Trophoblast cell (in vitro differentiated cells and primary cell): ENCODE results near the gene CAMSAP2.

Experiments
- DNase-seq, 2 donors: peaks; one replicate each; pipeline ENCODE4 v3.0.0-alpha.2; 2016
- H2AFZ ChIP-seq: 2 replicates; pipeline ENCODE4 v1.6.1; 2013; ENCODE audit warnings: low read length, moderate library complexity, mild to moderate bottlenecking; ENCODE audit not compliant: insufficient read depth, poor library complexity
- H2AK5ac ChIP-seq: 2 replicates; pipeline ENCODE4 v1.6.1; 2013; ENCODE audit warnings: mild to moderate bottlenecking, low read length
- H2BK120ac ChIP-seq: 2 replicates; pipeline ENCODE4 v1.6.1; 2013; ENCODE audit warnings: low read length, mild to moderate bottlenecking, moderate library complexity; ENCODE audit not compliant: insufficient read depth, poor library complexity
- H2BK12ac ChIP-seq: 2 replicates; pipeline ENCODE4 v1.6.1; 2013; ENCODE audit warnings: mild to moderate bottlenecking, low read length, moderate library complexity
- H2BK5ac ChIP-seq: 2 replicates; pipeline ENCODE4 v1.6.1; 2013; ENCODE audit warnings: low read length, low read depth, moderate library complexity, mild to moderate bottlenecking; ENCODE audit not compliant: poor library complexity
- H3K14ac ChIP-seq: 2 replicates; pipeline ENCODE4 v1.6.1; 2013; ENCODE audit warnings: mild to moderate bottlenecking, low read length
- H3K18ac ChIP-seq: 2 replicates; pipeline ENCODE4 v1.6.1; 2013; ENCODE audit warnings: mild to moderate bottlenecking, low read length
- H3K23ac ChIP-seq: 2 replicates; pipeline ENCODE4 v1.6.1; 2013; ENCODE audit warnings: low read length
- H3K27ac ChIP-seq: 2 replicates; pipeline ENCODE4 v1.5.1; 2013; ENCODE audit warnings: low read depth, mild to moderate bottlenecking, inconsistent platforms, low read length, moderate library complexity
- H3K27me3 ChIP-seq: 2 replicates; pipeline ENCODE4 v1.6.1; 2013; ENCODE audit warnings: inconsistent platforms, mild to moderate bottlenecking, low read length, moderate library complexity; ENCODE audit not compliant: insufficient read depth
- H3K36me3 ChIP-seq, 2 experiments: 1 replicate in 1 of 2; 2 replicates in 1 of 2; pipeline ENCODE4 v1.6.1; 2013; ENCODE audit warnings: low read length in 2 of 2, mild to moderate bottlenecking in 2 of 2, moderate library complexity in 1 of 2; ENCODE audit not compliant: insufficient read depth in 2 of 2, control insufficient read depth in 1 of 2
- H3K4ac ChIP-seq: 2 replicates; pipeline ENCODE4 v1.6.1; 2013; ENCODE audit warnings: low read depth, mild to moderate bottlenecking, low read length, moderate library complexity
- H3K4me1 ChIP-seq, 2 experiments: 1 replicate in 1 of 2; 2 replicates in 1 of 2; pipeline ENCODE4 v1.6.1; 2013; ENCODE audit warnings: low read length in 2 of 2, mild to moderate bottlenecking in 2 of 2, moderate library complexity in 1 of 2; ENCODE audit not compliant: insufficient read depth in 2 of 2, control insufficient read depth in 1 of 2
- H3K4me2 ChIP-seq: 2 replicates; pipeline ENCODE4 v1.6.1; 2013; ENCODE audit warnings: inconsistent platforms, mild to moderate bottlenecking, low read length, moderate library complexity
- H3K4me3 ChIP-seq: 2 replicates; pipeline ENCODE4 v1.5.1; 2013; ENCODE audit warnings: mild to moderate bottlenecking, low read depth, low read length, inconsistent platforms
- H3K79me1 ChIP-seq: one replicate; pipeline ENCODE4 v1.6.1; 2013; ENCODE audit warnings: low read length
- H3K79me2 ChIP-seq: 2 replicates; pipeline ENCODE4 v1.6.1; 2013; ENCODE audit warnings: low read length, mild to moderate bottlenecking; ENCODE audit not compliant: control insufficient read depth, insufficient read depth, poor library complexity
- H3K9ac ChIP-seq: 2 replicates; pipeline ENCODE4 v1.6.1; 2013; ENCODE audit warnings: mild to moderate bottlenecking, low read length
- H3K9me3 ChIP-seq: 2 replicates; pipeline ENCODE4 v1.6.1; 2013; ENCODE audit warnings: low read depth, mild to moderate bottlenecking, control low read depth, inconsistent platforms, low read length; ENCODE audit not compliant: insufficient read depth
- H4K12ac ChIP-seq: 2 replicates; pipeline ENCODE4 v1.6.1; 2013; ENCODE audit warnings: low read depth, mild to moderate bottlenecking, low read length, moderate library complexity
- H4K8ac ChIP-seq: 2 replicates; pipeline ENCODE4 v1.6.1; 2013; ENCODE audit warnings: low read depth, mild to moderate bottlenecking, low read length, moderate library complexity
- H4K91ac ChIP-seq: one replicate; pipeline ENCODE4 v1.6.1; 2013; ENCODE audit warnings: low read depth, mild to moderate bottlenecking, low read length, moderate library complexity
- WGBS: extraction: QIAGEN DNeasy Blood & Tissue Kit; methylation state at CpG from one replicate; pipeline ENCODE4 v1.1.7; 2013; ENCODE audit warnings: missing lambda C conversion rate; ENCODE audit not compliant: insufficient read length, insufficient coverage; ENCODE audit errors: extremely low coverage; 5-methylcytosine and 5-hydroxymethylcytosine counted together

CAMSAP2 gene

DNA sequence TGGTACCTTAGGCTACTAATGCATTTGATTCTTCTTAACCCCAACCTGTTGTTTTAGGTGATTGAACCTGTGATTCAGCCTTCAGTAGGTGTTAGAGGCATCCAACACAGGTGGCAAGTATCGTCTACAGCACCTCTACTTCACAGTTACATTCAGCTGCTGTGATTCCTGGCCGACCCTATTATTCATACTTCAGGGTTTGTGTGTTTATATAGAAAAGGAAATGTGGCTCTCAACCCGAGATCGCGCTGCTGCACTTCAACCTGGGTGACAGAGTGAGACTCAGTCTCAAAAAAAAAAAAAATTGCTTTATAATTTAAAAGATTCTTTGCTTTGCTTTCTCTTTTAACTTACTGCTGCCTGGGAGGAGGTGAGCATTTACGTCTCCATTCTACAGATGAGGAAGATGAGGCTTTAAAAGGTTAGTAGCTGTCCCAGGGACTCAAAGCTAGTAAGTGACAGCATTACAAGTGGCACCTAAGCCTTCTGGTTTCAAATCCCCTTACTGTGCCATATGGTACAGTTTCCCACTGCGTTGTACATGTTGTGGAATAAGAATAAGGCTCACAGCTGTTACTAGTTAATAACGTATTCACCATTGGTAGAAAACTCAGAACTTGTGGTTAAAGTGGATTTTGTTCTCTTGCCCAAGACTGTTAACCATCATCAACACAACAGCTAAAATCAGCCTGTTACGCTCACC is 124.2 kb downstream of the CAMSAP2 start:
- Histone ChIP-seq H3K4me1 (no peaks in the 10 kb centered on the region), H3K9me3 (no peaks in the 10 kb centered on the region), H3K18ac (no peak overlapping the region), H2BK120ac (no peak overlapping the region), H3K79me1 (no peaks in the 10 kb centered on the region), H3K23ac (no peak overlapping the region), H4K91ac (no peak overlapping the region), H2BK5ac (no peak overlapping the region), H3K27me3 (no peaks in the 10 kb centered on the region), H2BK12ac (no peak overlapping the region), H3K79me2 (no peaks in the 10 kb centered on the region), H4K8ac (no peak overlapping the region), H2AK5ac (no peak overlapping the region), H3K4me2 (no peak overlapping the region), H3K14ac (no peak overlapping the region), H3K9ac (no peak overlapping the region), H2AFZ (no peak overlapping the region), H3K36me3 (peaks cover 9% of the 10 kb centered on the region in 2 experiments), H4K12ac (no peak overlapping the region), H3K4ac (no peak overlapping the region), H3K4me3 (no peak overlapping the region), H3K27ac (no peak overlapping the region)
- no CpG with 5 or more reads among the region's 9 CpGs for WGBS
- no peak for DNase-seq

GRCh38 chr1:200866116-200866515 is 127.4 kb downstream of the CAMSAP2 start:
- Histone ChIP-seq H2BK12ac (no peak overlapping the region), H3K36me3 (peaks cover 9% of the 10 kb centered on the region in 2 experiments), H2BK120ac (no peak overlapping the region), H3K4me2 (no peak overlapping the region), H3K79me2 (no peaks in the 10 kb centered on the region), H2AK5ac (no peak overlapping the region), H3K9me3 (no peaks in the 10 kb centered on the region), H3K27ac (no peak overlapping the region), H4K8ac (no peak overlapping the region), H2AFZ (no peak overlapping the region), H3K9ac (no peak overlapping the region), H3K4me1 (no peaks in the 10 kb centered on the region), H3K23ac (no peak overlapping the region), H4K91ac (no peak overlapping the region), H2BK5ac (no peak overlapping the region), H3K27me3 (no peaks in the 10 kb centered on the region), H3K18ac (no peak overlapping the region), H3K79me1 (no peaks in the 10 kb centered on the region), H3K14ac (no peak overlapping the region), H3K4ac (no peak overlapping the region), H4K12ac (no peak overlapping the region), H3K4me3 (no peak overlapping the region)
- WGBS, result no CpG with 5 or more reads among the region's 3 CpGs
- no peak for DNase-seq

DNA sequence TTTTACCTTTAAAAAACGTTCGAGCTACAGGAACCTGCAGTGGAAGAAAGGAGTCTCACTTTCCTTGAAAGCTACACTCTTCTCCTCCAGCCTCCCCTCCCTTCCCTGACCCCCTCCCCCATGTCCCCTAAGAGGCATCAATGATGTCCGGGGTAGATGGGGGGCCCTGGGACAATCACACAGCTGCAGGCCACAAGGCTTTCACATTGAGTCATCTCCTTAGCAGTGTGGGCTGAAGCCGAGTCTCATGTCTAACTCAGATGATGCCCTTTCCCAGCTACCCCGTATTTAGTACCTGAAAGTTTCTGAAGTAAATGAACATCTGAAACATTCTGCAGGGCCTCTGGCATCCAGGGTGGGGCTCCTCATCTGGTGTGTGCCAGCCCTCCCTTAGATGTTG is 127.8 kb downstream of the CAMSAP2 start:
- Histone ChIP-seq H3K9ac (no peak overlapping the region), H3K36me3 (peaks cover 9% of the 10 kb centered on the region in 2 experiments), H3K27ac (no peak overlapping the region), H3K79me1 (no peaks in the 10 kb centered on the region), H3K14ac (no peak overlapping the region), H4K91ac (no peak overlapping the region), H4K8ac (no peak overlapping the region), H3K9me3 (no peaks in the 10 kb centered on the region), H2BK5ac (no peak overlapping the region), H3K79me2 (no peaks in the 10 kb centered on the region), H4K12ac (no peak overlapping the region), H3K18ac (no peak overlapping the region), H2BK120ac (no peak overlapping the region), H3K4ac (no peak overlapping the region), H3K4me1 (no peaks in the 10 kb centered on the region), H3K4me3 (no peak overlapping the region), H3K4me2 (no peak overlapping the region), H3K23ac (no peak overlapping the region), H3K27me3 (no peaks in the 10 kb centered on the region), H2BK12ac (no peak overlapping the region), H2AFZ (no peak overlapping the region), H2AK5ac (no peak overlapping the region)
- no peak for DNase-seq
- WGBS, result no CpG with 5 or more reads among the region's 5 CpGs

- Histone ChIP-seq H3K27me3 (no peaks in the 10 kb centered on the region), H2AK5ac (no peak overlapping the region), H3K18ac (no peak overlapping the region), H3K36me3 (peaks cover 6 to 9% of the 10 kb centered on the region in 2 experiments), H4K91ac (no peak overlapping the region), H3K14ac (no peak overlapping the region), H3K4ac (no peak overlapping the region), H3K79me1 (no peaks in the 10 kb centered on the region), H3K9me3 (no peaks in the 10 kb centered on the region), H2BK5ac (no peak overlapping the region), H4K12ac (no peak overlapping the region), H3K4me1 (no peaks in the 10 kb centered on the region), H3K23ac (no peak overlapping the region), H3K9ac (no peak overlapping the region), H3K27ac (no peak overlapping the region), H4K8ac (no peak overlapping the region), H2BK120ac (no peak overlapping the region), H2BK12ac (no peak overlapping the region), H3K4me3 (no peak overlapping the region), H3K4me2 (no peak overlapping the region), H3K79me2 (no peaks in the 10 kb centered on the region), H2AFZ (no peak overlapping the region)
- WGBS, result no CpG with 5 or more reads among the region's 11 CpGs
- no peak for DNase-seq
Measured at GRCh38 chr1:200867018-200867811, 128.5 kb downstream of the CAMSAP2 start.
